GM18520 (cell line): ENCODE data around the gene DHPS.

Experiments used
- ATAC-seq: cut with Tn5 transposase; IDR thresholded peaks from one replicate; pipeline ENCODE4 v1.9.1; 2021; ENCODE audit not compliant: unreplicated experiment

DHPS gene

GRCh38 chr19:12675940-12676339 is 5.7 kb downstream of the DHPS start:
- ATAC-seq, result no peak

DNA sequence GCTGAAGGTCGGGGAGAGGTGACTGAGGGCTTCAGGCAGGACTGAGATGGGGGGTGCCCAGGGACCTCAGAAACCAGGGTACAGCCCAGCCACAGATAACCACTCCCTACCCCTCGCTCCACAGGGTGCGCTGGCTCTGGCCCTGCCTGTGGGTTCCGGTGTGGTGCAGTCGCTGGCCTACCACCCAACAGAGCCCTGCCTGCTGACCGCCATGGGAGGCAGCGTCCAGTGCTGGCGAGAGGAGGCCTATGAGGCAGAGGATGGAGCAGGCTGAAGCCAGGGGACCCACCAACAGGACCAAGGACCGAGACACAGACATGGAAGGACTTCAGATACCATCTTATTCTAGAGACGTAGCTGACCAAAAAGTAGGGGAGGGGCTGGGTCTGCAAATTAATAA is 6.3 kb downstream of the DHPS start:
- ATAC-seq, result no peak

- no peak for ATAC-seq
These were observed 8.9 kb downstream of the DHPS start for GRCh38 chr19:12672744-12673143.

GRCh38 chr19:12670159-12670928 is 11.3 kb downstream of the DHPS start:
- ATAC-seq, result no peak

DNA sequence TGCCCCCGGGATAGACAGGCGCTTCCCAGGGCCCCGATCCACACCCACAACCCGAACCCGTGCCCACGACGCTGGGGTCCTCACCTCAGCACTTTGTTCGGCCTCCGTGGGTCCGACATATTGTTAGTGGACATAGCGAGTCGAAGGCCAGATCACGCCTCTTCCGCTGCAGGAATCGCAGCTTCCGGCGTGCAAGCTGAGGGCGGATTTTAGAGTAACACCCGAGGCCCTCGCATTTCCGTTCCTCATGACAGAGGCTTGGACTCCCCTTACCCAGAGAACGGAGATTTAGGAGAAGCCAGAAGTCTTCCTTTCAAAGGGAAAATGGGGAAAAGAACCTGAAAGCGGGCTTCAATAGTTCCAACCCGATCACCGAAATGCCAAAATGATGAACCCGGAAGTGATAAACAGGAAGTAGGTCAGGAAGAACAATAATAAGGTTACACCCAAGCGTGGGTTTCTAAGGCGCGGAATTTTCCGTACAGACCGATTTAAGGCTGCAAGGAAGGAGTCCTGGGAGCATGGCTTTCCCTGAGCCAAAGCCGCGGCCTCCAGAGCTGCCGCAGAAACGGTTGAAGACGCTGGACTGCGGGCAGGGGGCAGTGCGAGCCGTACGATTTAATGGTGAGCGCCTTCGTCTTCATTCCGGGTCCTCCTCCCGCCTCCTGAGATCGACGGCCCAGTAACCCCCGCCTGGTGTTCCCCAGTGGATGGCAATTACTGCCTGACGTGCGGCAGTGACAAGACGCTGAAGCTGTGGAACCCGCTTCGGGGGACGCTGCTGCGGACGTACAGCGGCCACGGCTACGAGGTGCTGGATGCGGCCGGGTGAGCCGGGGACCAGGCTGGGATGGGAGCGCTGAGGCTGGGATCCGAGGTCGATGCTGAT is 12.2 kb downstream of the DHPS start:
- no peak for ATAC-seq

DNA sequence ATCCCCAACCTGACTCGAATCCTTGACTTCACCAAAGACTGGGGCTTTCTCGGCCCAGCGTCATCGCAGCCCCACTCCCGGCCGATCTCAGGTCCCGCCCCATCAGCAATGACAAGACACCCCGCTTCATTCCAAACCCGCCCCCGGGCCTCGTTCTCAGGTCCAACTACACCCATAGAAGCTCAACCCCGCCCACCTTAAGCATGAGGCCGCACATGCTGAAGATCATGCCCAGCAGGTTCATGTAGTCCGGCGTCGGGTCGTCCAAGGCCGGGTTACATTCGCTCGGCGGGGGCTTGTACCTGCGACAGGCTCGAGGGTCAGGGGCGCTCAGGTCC is 12.8 kb downstream of the DHPS start:
- ATAC-seq, result no peak

GRCh38 chr19:12668346-12668745 is 13.3 kb downstream of the DHPS start:
- no peak for ATAC-seq

GRCh38 chr19:12667731-12668302 is 13.9 kb downstream of the DHPS start:
- no peak for ATAC-seq

GRCh38 chr19:12666265-12667048 is 15.2 kb downstream of the DHPS start, which contains the start of the genes MAN2B1 and WDR83:
Gene MAN2B1 (minus strand): TSS chr19:12666742. CDS start chr19:12666701, 41 bp downstream.
Gene WDR83 (plus strand): TSS chr19:12666807. CDS start chr19:12669791, 2,984 bp downstream.
- ATAC-seq, result no peak

DNA sequence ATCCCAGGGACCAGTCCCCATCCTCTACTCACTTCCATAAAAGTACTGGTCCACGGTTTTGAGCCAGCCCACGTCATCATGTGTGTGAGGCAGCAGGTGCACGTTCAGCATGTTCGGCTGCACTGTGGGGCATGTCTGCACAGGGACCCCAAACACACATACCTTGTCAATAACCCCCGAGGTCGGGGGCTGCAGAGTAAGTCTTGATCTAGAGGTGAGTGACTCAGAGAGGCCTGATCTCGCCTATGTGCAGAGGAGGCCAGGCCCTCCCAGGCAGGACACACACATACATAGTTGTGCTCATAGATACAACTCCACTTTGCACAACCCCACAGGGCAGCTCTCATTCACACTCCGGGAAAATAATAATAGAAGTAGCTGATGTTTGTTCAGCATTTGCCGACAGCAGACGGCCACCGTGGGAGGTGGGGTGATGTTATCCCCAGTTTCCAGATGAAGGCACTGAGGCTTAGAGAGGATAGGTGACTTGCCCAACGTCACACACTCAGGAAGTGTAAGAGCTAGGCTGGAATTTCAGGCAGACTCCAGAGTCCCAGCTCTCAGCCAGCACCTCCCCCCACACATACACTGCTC is 15.9 kb downstream of the DHPS start:
- ATAC-seq, result no peak

- ATAC-seq, result no peak
These were observed 16.5 kb downstream of the DHPS start for GRCh38 chr19:12665281-12665573.

DNA sequence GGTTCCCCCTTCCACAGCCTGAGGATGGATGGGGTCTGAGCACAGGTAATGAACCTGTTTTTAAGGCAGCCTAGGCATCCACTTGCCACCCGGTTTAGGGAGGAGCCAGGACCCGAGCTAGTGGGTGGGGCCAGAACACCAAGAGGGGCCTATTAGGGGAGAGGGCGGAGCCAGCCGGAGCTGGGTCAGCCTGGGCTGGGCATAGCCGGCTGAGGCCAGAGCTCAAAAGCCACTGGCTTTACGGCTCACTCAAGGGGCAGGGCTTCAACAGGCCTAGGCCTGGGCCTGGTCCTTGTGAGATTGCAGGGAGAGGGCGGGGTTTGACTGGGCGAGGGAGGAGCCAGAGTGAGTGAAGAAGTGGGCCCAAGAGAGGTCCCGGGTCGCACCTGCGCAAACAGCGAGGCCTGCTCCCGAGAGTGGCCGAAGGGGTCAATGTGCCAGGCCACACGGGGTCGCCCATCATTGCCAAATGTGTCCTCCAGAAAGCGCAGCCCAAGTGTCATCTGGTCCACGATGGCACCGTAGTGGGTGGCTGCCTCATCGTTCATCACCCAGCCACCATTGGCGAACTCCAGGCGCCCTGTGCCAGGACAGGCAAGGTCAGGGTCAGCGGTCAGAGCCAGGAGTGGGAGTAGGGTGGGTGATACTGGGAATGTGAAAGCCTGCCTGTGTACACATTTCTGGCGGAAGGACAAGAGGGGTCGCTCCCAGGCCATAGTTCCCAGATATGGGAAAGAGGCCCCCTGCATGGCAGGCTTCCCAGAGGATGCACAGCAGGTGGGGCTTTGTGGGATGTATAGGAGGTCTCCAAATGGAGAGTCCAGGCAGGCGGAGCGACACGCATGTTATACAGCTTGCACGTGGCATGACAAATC is 17.0 kb downstream of the DHPS start:
- no peak for ATAC-seq

- no peak for ATAC-seq
These were observed 20.7 kb downstream of the DHPS start for GRCh38 chr19:12660980-12661379.

- ATAC-seq, result no peak
These were observed 23.7 kb downstream of the DHPS start for GRCh38 chr19:12657966-12658365.

DNA sequence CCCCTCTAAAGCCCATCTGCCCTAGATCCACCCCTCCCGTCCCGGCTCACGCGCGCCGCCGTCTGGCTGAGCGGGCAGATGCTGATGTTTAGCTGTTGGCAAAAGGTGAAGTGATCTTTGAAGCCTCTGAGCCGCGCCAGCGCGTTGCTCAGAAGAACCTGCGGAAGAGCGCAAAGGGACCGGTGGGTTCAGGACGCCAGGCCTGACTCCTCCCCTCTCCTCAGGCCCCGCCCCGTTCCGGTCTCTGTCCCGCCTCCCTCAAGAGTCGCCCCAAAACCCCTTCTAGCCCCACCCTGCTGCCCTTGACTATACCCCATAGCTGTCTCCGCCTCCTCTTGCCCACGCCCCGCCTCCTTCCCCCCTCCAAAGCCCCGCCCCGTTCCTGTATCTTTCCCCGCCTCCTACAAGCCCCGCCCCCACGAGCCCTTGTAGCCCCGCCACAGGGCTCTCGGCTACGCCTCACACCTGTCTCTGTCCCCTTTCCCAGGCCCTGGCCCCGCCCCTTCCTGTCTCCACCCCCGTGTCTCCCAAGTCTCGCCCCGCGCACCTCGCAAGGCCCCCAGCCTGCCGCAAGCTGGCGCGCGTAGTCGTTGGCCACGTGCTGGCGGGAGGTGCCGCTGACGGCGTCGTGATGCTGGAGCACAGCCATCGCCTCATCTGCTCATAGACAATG is 24.6 kb downstream of the DHPS start:
- no peak for ATAC-seq

GRCh38 chr19:12655546-12655945 is 26.1 kb downstream of the DHPS start:
- ATAC-seq, result no peak

DNA sequence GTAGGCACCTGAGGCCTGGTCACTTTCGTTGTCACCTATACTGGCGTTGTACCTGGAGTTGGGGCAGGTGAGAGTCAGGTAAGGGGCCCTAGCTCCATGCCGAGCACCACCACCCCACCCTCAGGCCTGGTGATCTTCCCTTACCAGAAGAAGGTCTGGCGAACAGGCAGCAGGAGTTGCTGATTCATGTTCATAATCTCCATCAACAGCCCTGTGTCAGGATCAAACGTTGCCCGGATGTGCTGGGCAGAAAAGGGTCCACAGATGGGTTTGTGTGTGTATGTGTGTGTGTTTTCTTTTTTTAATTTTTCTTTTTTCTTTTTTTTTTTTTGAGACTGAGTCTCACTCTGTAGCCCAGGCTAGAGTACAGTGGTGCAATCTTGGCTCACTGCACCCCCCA is 29.5 kb downstream of the DHPS start:
- ATAC-seq, result no peak

GRCh38 chr19:12649941-12650340 is 31.7 kb downstream of the DHPS start:
- ATAC-seq, result no peak

DNA sequence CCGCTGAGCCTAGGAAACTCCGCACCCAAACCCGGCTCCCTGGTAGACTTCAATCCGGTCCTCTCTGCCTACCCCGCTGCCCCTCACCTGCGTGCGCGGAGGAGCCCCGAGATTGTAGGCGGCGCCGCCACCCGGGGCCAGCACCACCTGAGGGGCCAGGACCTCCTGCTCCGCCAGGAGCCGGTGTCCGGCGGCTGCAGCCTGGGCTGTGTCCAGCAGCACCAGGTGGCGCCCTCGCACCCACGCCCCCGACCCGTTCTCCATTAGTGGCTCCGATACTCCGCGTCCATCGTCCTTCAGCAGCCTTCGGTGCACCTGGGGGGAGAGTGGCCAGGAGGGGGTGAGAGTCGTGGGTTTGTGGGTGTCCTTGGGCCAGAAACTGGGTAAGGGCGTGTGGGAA is 33.6 kb downstream of the DHPS start:
- ATAC-seq, result no peak
